Mucosa of stomach (tissue), 1 donor: ENCODE data around the gene INAFM2.

Experiments
- H3K27me3 ChIP-seq: one replicate; pipeline ENCODE4 v1.7.0; 2013; ENCODE audit warnings: mild to moderate bottlenecking, low read length; ENCODE audit not compliant: control insufficient read depth, insufficient read depth
- H3K36me3 ChIP-seq: one replicate; pipeline ENCODE4 v1.7.0; 2013; ENCODE audit warnings: low read length; ENCODE audit not compliant: control insufficient read depth, insufficient read depth
- H3K4me1 ChIP-seq: one replicate; pipeline ENCODE4 v1.7.0; 2013; ENCODE audit warnings: mild to moderate bottlenecking, low read length; ENCODE audit not compliant: control insufficient read depth, insufficient read depth
- H3K4me3 ChIP-seq: one replicate; pipeline ENCODE4 v1.7.0; 2013; ENCODE audit warnings: low read length
- H3K9ac ChIP-seq: one replicate; pipeline ENCODE4 v1.7.0; 2013; ENCODE audit warnings: mild to moderate bottlenecking, low read length, moderate library complexity
- H3K9me3 ChIP-seq: one replicate; pipeline ENCODE4 v1.7.0; 2013; ENCODE audit warnings: mild to moderate bottlenecking, low read length, moderate library complexity; ENCODE audit not compliant: control insufficient read depth
- donor health status: Pancreatic carcinoma.

INAFM2 gene

GRCh38 chr15:40312370-40313158 lies 10.9 kb upstream of the INAFM2 start:
- Histone ChIP-seq H3K4me3 (no peak overlapping the region), H3K4me1 (peaks cover 13% of the 10 kb centered on the region)

DNA sequence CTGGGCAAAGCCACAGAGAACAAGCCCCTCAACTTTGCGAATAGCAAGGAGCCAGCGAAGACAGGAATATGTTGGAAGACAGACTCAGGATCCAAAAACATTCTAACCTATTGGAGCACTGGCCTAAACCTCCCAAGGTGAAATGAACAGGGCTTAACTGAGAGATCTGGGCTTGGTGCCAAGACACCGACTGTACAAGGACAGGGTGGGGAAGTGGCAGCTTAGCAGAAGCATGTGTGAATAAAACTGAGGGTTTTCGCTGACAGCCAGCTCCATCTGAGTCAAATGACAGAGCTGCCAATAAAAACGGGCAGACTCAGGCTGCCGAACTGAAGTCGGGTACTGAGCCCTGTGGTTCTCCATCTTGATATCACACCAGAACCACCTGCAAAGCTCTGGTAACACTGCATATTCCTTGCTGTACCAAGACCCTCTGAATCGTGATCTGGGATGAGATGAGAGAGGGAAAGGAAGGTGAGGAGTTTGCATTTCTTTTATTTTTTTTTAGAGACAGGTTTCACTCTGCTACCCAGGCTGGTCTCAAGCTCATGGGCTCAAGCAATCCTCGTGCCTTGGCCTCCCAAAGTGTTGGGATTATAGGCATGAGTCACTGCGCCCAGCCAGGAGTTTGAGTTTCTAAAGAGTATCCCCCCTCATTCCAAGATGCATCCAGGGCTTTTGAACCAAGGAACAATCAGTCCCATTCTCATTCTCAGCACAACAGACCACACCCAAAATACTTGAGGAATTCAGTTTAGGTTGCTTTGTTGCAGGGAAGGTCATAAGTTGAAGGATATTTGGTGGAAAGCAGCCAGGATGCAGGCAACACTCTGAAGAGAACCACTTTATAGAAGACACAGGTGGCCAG lies 9.7 kb upstream of the INAFM2 start:
- Histone ChIP-seq H3K9me3 (no peaks in the 10 kb centered on the region), H3K27me3 (peaks cover 7% of the 10 kb centered on the region), H3K4me1 (peaks cover 13% of the 10 kb centered on the region), H3K9ac (no peak overlapping the region), H3K36me3 (no peaks in the 10 kb centered on the region), H3K4me3 (no peak overlapping the region)

More at GRCh38 chr15:40312370-40313158, 10.9 kb upstream of the INAFM2 start:
- Histone ChIP-seq H3K27me3 (peaks cover 11% of the 10 kb centered on the region), H3K9ac (no peak overlapping the region), H3K36me3 (no peaks in the 10 kb centered on the region), H3K9me3 (no peaks in the 10 kb centered on the region)

GRCh38 chr15:40314723-40315276 lies 8.7 kb upstream of the INAFM2 start:
- Histone ChIP-seq H3K4me1 (peaks cover 6% of the 10 kb centered on the region), H3K9ac (no peak overlapping the region), H3K4me3 (no peak overlapping the region), H3K9me3 (no peaks in the 10 kb centered on the region), H3K27me3 (peaks cover 7% of the 10 kb centered on the region), H3K36me3 (no peaks in the 10 kb centered on the region)

DNA sequence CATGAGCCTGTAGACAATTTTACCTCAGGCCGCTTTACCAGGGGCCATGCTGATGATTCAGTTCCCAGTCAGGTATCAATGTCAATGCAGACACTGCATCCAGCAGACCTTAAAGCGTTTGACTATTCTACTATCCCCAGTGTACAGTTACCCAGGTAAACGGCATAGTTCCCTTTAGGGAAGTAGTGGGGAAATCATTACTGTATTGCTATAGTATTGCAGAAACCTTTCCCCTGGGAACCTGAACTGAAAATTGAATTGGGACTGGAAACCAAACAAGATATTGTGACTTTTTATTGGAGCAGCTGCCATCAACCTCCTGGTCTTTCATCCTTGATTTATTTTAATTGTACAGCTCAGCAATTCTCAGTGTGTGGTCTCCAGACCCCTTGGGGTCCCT lies 6.6 kb upstream of the INAFM2 start:
- Histone ChIP-seq H3K36me3 (no peaks in the 10 kb centered on the region), H3K9ac (no peak overlapping the region), H3K27me3 (no peaks in the 10 kb centered on the region), H3K9me3 (no peaks in the 10 kb centered on the region), H3K4me3 (no peak overlapping the region), H3K4me1 (peaks cover 6% of the 10 kb centered on the region)

GRCh38 chr15:40317580-40317979 lies 5.9 kb upstream of the INAFM2 start:
- Histone ChIP-seq H3K4me3 (no peak overlapping the region), H3K27me3 (no peaks in the 10 kb centered on the region), H3K4me1 (peaks cover 8% of the 10 kb centered on the region), H3K9ac (no peak overlapping the region), H3K9me3 (no peaks in the 10 kb centered on the region), H3K36me3 (no peaks in the 10 kb centered on the region)

GRCh38 chr15:40320409-40320808 lies 3.1 kb upstream of the INAFM2 start:
- Histone ChIP-seq H3K27me3 (no peaks in the 10 kb centered on the region), H3K4me1 (peaks cover 20% of the 10 kb centered on the region), H3K9ac (no peak overlapping the region), H3K36me3 (no peaks in the 10 kb centered on the region), H3K9me3 (no peaks in the 10 kb centered on the region), H3K4me3 (no peak overlapping the region)

DNA sequence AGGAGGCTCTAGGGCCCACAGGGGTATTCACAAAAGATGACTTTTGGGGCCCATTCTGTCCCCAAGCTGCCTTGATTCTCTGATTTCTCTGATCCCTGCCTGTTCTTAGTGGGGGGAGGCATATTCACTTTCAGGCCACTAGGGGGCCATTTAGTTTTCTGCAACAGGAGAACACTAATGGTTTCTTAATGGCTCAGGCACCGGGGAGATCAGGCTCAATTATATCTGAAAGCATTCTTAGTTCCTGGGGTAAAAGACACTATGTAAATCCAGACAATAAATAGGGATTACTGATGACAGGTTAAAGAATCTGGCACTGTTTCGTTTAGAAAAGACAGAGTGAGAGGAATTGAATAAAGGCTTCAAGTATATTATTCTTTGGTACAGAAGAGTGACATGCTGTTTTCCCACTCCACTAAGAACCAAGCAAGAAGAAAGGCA lies 2.5 kb upstream of the INAFM2 start:
- Histone ChIP-seq H3K9me3 (no peaks in the 10 kb centered on the region), H3K4me1 (peaks cover 25% of the 10 kb centered on the region), H3K27me3 (no peaks in the 10 kb centered on the region), H3K9ac (no peak overlapping the region), H3K4me3 (no peak overlapping the region), H3K36me3 (no peaks in the 10 kb centered on the region)

GRCh38 chr15:40322531-40323238 lies 807 bp upstream of the INAFM2 start:
- Histone ChIP-seq H3K4me3 (no peak overlapping the region), H3K4me1 (peaks cover 25% of the 10 kb centered on the region), H3K9ac (no peak overlapping the region), H3K9me3 (no peaks in the 10 kb centered on the region), H3K27me3 (no peaks in the 10 kb centered on the region), H3K36me3 (no peaks in the 10 kb centered on the region)

GRCh38 chr15:40323953-40324937 lies 753 bp downstream of the INAFM2 start:
- H3K4me3 ChIP-seq, result peak overlapping the region; percentile 24
- peaks cover 25% of the 10 kb centered on the region for H3K4me1 ChIP-seq
- H3K9ac ChIP-seq, result peak overlapping the region; percentile 48
- no peaks in the 10 kb centered on the region for H3K9me3 ChIP-seq
- no peaks in the 10 kb centered on the region for H3K36me3 ChIP-seq
- H3K27me3 ChIP-seq, result no peaks in the 10 kb centered on the region

DNA sequence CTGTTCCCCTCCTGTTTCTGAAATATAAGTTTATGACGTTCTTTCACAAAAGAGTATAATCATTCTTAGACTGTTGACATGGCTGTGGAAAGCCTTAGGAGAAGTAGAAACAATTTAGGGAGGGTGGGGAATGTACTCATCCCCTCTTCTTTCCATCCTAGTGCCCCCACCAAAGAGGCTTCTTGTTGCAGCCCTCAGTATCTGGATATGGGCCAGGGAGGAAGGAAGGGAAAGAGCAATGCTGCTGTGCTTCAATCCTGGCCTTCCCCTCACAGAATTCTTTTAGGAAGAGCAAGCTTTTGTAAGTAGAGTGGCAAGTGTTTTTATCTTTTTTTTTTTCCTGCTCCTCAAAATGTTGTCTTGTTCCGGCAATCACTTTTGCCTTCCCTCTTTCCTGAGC lies 1.7 kb downstream of the INAFM2 start:
- H3K36me3 ChIP-seq, result no peaks in the 10 kb centered on the region
- H3K4me1 ChIP-seq, result peaks cover 25% of the 10 kb centered on the region
- H3K4me3 ChIP-seq, result no peak overlapping the region
- H3K9me3 ChIP-seq, result no peaks in the 10 kb centered on the region
- no peaks in the 10 kb centered on the region for H3K27me3 ChIP-seq
- H3K9ac ChIP-seq, result peak overlapping the region; percentile 48

- Histone ChIP-seq H3K36me3 (no peaks in the 10 kb centered on the region), H3K4me3 (no peak overlapping the region), H3K27me3 (no peaks in the 10 kb centered on the region), H3K9me3 (no peaks in the 10 kb centered on the region), H3K9ac (no peak overlapping the region), H3K4me1 (peaks cover 25% of the 10 kb centered on the region)
Observed at GRCh38 chr15:40325700-40326099, 2.2 kb downstream of the INAFM2 start.
